ENCODE data around the gene MYMK.

GRCh38 chr9:133531293-133531692 is 6.5 kb upstream of the MYMK start:
- TF ChIP-seq CTCF (IDR thresholded peaks at IDR 0.05) = no peak
- TF ChIP-seq POLR2A (IDR thresholded peaks at IDR 0.05) = no peak
